Mucosa of rectum (tissue), 2 donors: ENCODE results near the gene PIP5K1C.

Source experiments
- H3K27ac ChIP-seq, 2 donors: one replicate each; pipeline ENCODE4 v1.7.0; 2013; ENCODE audit warnings: inconsistent platforms in 2 of 2, low read depth in 2 of 2, low read length in 2 of 2
- H3K27me3 ChIP-seq, 2 donors: one replicate each; pipeline ENCODE4 v1.7.0; 2013; ENCODE audit warnings: low read length in 2 of 2; ENCODE audit not compliant: control insufficient read depth in 2 of 2, insufficient read depth in 2 of 2
- H3K36me3 ChIP-seq, 2 donors: one replicate each; pipeline ENCODE4 v1.7.0; 2013; ENCODE audit warnings: low read length in 2 of 2; ENCODE audit not compliant: control insufficient read depth in 2 of 2, insufficient read depth in 2 of 2
- H3K4me1 ChIP-seq, 2 donors: one replicate each; pipeline ENCODE4 v1.7.0; 2013; ENCODE audit warnings: low read length in 2 of 2, mild to moderate bottlenecking in 1 of 2; ENCODE audit not compliant: control insufficient read depth in 2 of 2, insufficient read depth in 2 of 2
- H3K4me3 ChIP-seq, 2 donors: one replicate each; pipeline ENCODE4 v1.7.0; 2013; ENCODE audit warnings: low read length in 2 of 2
- H3K9ac ChIP-seq, 2 donors: one replicate each; pipeline ENCODE4 v1.7.0; 2013; ENCODE audit warnings: low read length in 2 of 2, low read depth in 1 of 2, mild to moderate bottlenecking in 1 of 2
- H3K9me3 ChIP-seq, 2 donors: one replicate each; pipeline ENCODE4 v1.7.0; 2013; ENCODE audit warnings: low read length in 2 of 2; ENCODE audit not compliant: control insufficient read depth in 2 of 2
- donor health status: healthy.
- donor health status: Normal muscosa, but diverticular disease.

PIP5K1C gene

GRCh38 chr19:3734310-3734600 lies 34.0 kb upstream of the PIP5K1C start:
- Histone ChIP-seq H3K27me3 (no peaks in the 10 kb centered on the region), H3K4me1 (no peaks in the 10 kb centered on the region), H3K9me3 (no peaks in the 10 kb centered on the region), H3K4me3 (no peak overlapping the region), H3K36me3 (peaks cover 54 to 55% of the 10 kb centered on the region in 2 donors), H3K9ac (no peak overlapping the region), H3K27ac (no peak overlapping the region)

- H3K9me3 ChIP-seq, result no peaks in the 10 kb centered on the region
- H3K36me3 ChIP-seq, result peaks cover 51 to 52% of the 10 kb centered on the region in 2 donors
- H3K4me1 ChIP-seq, result no peaks in the 10 kb centered on the region
- no peak overlapping the region for H3K4me3 ChIP-seq
- no peak overlapping the region for H3K9ac ChIP-seq
- H3K27ac ChIP-seq, result no peak overlapping the region
- no peaks in the 10 kb centered on the region for H3K27me3 ChIP-seq
Observed at GRCh38 chr19:3733549-3734309, 33.5 kb upstream of the PIP5K1C start.

- Histone ChIP-seq H3K9me3 (no peaks in the 10 kb centered on the region), H3K4me3 (no peak overlapping the region), H3K36me3 (peaks cover 36% of the 10 kb centered on the region in 2 donors), H3K4me1 (peaks cover 0 to 3% of the 10 kb centered on the region in 2 donors), H3K27me3 (no peaks in the 10 kb centered on the region), H3K9ac (no peak overlapping the region), H3K27ac (no peak overlapping the region)
Observed at GRCh38 chr19:3732108-3732507, 31.8 kb upstream of the PIP5K1C start.

- peaks cover 29% of the 10 kb centered on the region in 2 donors for H3K36me3 ChIP-seq
- H3K4me1 ChIP-seq, result peaks cover 5 to 8% of the 10 kb centered on the region in 2 donors
- no peak overlapping the region for H3K9ac ChIP-seq
- no peak overlapping the region for H3K27ac ChIP-seq
- H3K27me3 ChIP-seq, result no peaks in the 10 kb centered on the region
- H3K4me3 ChIP-seq, result no peak overlapping the region
- no peaks in the 10 kb centered on the region for H3K9me3 ChIP-seq
Observed at GRCh38 chr19:3730457-3730958, 30.2 kb upstream of the PIP5K1C start.

- H3K9ac ChIP-seq, result peak overlapping the region in 1 of 2 donors; percentile 32
- peak overlapping the region; percentile 63 to 81 for H3K27ac ChIP-seq
- H3K4me1 ChIP-seq, result peaks cover 23 to 24% of the 10 kb centered on the region in 2 donors
- H3K27me3 ChIP-seq, result no peaks in the 10 kb centered on the region
- no peak overlapping the region for H3K4me3 ChIP-seq
- H3K36me3 ChIP-seq, result peaks cover 7 to 8% of the 10 kb centered on the region in 2 donors
- no peaks in the 10 kb centered on the region for H3K9me3 ChIP-seq
Observed at GRCh38 chr19:3725640-3726310, 25.5 kb upstream of the PIP5K1C start.

GRCh38 chr19:3725121-3725520 lies 24.9 kb upstream of the PIP5K1C start:
- H3K4me3 ChIP-seq, result no peak overlapping the region
- H3K9me3 ChIP-seq, result no peaks in the 10 kb centered on the region
- peaks cover 4 to 5% of the 10 kb centered on the region in 2 donors for H3K36me3 ChIP-seq
- H3K27me3 ChIP-seq, result peaks cover 0 to 2% of the 10 kb centered on the region in 2 donors
- H3K9ac ChIP-seq, result no peak overlapping the region
- H3K27ac ChIP-seq, result peak overlapping the region in 1 of 2 donors; percentile 63
- peaks cover 26% of the 10 kb centered on the region in 2 donors for H3K4me1 ChIP-seq

- Histone ChIP-seq H3K4me1 (peaks cover 28 to 33% of the 10 kb centered on the region in 2 donors), H3K9ac (no peak overlapping the region), H3K36me3 (no peaks in the 10 kb centered on the region), H3K27ac (peak overlapping the region; percentile 38 to 44), H3K9me3 (no peaks in the 10 kb centered on the region), H3K4me3 (no peak overlapping the region), H3K27me3 (peaks cover 0 to 6% of the 10 kb centered on the region in 2 donors)
Observed at GRCh38 chr19:3723883-3724282, 23.6 kb upstream of the PIP5K1C start.

GRCh38 chr19:3723110-3723488 lies 22.8 kb upstream of the PIP5K1C start:
- H3K4me3 ChIP-seq, result peak overlapping the region; percentile 41 to 55
- H3K4me1 ChIP-seq, result peaks cover 28 to 37% of the 10 kb centered on the region in 2 donors
- no peaks in the 10 kb centered on the region for H3K9me3 ChIP-seq
- H3K9ac ChIP-seq, result peak overlapping the region in 1 of 2 donors; percentile 15
- H3K27ac ChIP-seq, result peak overlapping the region; percentile 71 to 91
- H3K36me3 ChIP-seq, result no peaks in the 10 kb centered on the region
- peaks cover 0 to 6% of the 10 kb centered on the region in 2 donors for H3K27me3 ChIP-seq

- no peaks in the 10 kb centered on the region for H3K9me3 ChIP-seq
- H3K4me1 ChIP-seq, result peaks cover 28 to 37% of the 10 kb centered on the region in 2 donors
- no peaks in the 10 kb centered on the region for H3K36me3 ChIP-seq
- H3K27ac ChIP-seq, result peak overlapping the region; percentile 91 to 94
- H3K9ac ChIP-seq, result peak overlapping the region; percentile 84 to 93
- peak overlapping the region; percentile 80 to 92 for H3K4me3 ChIP-seq
- H3K27me3 ChIP-seq, result peaks cover 0 to 6% of the 10 kb centered on the region in 2 donors
Observed at GRCh38 chr19:3722443-3723109, 22.3 kb upstream of the PIP5K1C start.
